ENCODE results near the gene CCR4.

DNA sequence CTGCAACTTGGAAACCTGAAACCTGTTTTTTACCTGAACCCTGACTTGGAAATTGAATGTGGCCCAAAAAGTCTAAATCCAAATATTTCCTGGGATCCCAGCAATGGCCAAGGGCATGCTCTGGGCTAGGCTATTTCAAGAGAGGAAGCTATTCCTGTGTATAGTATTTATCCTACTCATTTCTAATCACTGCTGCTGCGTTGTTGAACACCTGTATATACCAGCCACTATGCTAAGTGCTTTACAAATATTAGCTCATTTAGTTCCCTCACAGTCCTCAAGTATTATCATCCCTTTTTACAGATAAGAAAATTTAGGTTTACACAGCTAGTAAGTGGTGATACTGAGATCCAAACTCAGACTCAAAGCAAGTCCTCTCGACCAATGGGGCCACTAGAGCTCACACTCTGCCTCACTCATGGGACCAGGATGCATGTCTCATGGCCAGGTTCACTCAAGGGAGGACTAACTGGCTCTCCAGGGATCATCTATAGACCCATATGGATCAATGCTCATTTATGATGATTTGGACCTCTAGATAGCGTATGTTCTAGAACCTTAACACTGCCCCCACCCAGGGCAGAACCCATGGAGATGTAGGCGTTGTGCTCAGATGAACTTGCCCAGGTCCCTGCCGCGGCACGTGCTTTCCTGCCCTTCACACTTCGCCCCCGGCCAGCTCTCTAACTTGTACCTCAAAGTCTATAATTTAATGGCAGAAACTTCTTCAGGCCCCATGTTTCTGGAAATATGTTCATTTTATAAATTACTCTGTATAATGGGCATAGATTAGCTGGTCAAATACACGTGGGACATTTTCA lies 2.6 kb upstream of the CCR4 start:
- TF ChIP-seq EZH2phosphoT487 (IDR thresholded peaks at IDR 0.05; ENCODE audit: insufficient read depth, low read depth): no peak
- no peak for TF ChIP-seq EZH2 (IDR thresholded peaks at IDR 0.05; ENCODE audit: insufficient read depth, poor library complexity, severe bottlenecking)

All from GM23248 (cell line).